ENCODE results near the gene PCGF5.
"Not testable (repeated sequence)": the region's sequence is repeated elsewhere in the genome, so short reads cannot be mapped to it uniquely, and the experiment has no call there.

PCGF5 gene

DNA sequence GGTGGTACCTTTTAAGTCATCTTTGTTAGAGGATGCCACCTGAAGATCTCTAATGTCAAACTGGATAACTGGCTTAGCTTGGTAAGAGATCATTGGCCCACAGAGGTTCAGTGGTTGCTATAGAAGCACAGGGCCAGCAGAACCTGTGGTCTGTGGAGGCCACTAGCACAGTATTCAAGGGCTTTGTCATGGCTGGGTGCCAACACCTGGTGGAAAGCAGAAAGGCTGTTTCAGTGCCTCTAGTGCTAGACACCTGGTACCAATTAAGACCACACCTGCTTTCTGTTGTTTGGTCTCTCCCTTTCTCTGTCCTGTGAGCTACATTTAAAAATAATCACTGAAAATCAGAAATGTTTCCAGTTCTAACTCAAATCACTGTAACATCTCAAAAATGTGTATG is 10.0 kb upstream of the PCGF5 start:
- no peak for DNase-seq (ENCODE audit: low read depth)

DNA sequence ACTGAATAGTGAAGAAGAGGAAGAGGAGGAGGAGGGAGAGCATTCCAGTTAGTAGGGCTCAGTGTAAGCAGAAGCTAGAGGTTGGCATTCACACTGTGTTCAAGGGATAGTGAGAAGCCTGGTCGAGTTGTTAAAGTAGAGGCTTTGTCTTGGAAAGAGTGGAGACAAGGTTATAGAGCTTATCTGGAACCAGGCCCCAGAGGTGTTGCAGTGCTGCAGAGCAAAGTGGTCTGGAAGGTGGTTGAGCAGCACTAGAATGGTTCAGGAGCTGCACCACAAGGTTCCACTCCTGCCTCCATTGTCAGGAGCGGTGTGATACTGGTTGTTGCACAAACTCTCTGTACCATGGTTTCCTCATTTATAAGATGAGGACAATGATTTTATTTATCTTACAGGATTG is 8.8 kb upstream of the PCGF5 start:
- DNase-seq (ENCODE audit: low read depth), result no peak

DNA sequence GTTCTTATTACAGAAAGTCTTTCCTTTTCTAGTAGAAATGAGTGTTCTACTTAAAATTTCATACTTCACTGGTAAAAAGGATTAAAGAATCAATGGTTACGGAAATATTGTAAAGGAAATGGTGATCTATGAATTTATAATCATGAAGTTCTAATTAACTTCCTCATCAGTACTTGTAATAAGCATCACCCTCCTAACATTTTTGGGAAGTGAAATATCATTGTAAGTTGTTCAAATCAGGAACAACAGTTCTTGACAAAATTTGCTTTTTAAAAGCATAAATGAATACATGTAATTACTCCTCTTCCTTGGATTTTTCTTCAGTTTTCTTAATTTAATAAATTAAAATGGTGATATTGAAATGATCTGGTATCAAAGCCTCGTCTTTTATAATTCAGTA is 5.6 kb upstream of the PCGF5 start:
- DNase-seq (ENCODE audit: low read depth), result no peak

DNA sequence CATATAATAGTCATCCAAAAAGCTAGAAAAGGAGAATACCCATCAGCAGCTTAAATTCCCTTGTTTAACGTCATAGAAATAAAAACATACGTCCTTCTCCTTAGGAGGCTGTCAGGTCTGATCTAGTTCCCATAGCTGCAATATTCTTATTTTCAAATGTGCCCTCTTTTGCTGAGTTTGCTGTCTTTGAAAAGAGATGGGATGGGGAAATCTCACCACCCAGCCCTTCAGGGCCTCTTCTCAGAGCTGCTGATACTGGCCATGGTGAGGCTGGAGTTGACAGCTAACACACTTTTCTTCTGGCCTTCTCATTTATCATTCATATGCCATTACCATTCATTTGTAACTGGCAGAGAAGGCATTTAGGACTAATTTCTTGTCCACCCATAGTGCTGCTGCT is 5.1 kb upstream of the PCGF5 start:
- DNase-seq (ENCODE audit: low read depth), result no peak

DNA sequence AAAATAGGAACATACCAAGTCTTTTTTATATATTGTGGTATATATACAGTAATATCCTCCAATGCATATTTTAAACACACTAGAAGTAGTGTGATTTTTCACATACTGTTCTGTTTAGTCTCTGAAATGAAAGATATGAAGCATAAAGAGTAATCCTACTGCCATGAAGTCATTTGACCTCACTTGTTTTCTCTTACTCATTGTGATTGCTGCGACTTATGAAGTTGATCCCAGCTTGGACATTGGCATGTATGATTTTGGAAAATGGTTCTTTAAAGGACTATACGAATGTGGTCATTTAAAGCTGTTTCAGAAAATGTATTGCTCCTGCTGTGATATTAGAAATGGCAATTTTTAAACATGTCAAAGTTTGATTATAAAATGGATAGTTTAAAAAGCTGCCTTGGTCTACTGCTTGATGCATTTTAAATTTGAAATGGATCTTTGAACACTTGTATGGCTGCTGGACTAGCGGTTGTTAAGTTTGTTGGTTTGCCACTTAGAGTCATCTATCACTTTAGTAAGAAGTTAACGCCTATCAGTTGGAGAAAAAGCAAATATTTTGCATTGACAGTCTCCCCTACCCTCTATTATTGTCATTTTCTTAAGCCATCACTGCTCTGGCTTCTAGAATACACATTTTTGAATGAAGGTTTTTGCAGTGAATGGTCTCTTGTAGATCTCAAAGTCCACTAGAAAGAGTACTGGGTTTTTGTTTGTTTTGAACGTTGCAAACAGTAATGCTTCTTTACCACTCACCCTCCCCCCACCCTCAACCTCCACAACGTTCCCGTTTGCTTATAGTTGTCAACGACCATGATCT is 881 bp upstream of the PCGF5 start:
- no peak for DNase-seq (ENCODE audit: low read depth)

DNA sequence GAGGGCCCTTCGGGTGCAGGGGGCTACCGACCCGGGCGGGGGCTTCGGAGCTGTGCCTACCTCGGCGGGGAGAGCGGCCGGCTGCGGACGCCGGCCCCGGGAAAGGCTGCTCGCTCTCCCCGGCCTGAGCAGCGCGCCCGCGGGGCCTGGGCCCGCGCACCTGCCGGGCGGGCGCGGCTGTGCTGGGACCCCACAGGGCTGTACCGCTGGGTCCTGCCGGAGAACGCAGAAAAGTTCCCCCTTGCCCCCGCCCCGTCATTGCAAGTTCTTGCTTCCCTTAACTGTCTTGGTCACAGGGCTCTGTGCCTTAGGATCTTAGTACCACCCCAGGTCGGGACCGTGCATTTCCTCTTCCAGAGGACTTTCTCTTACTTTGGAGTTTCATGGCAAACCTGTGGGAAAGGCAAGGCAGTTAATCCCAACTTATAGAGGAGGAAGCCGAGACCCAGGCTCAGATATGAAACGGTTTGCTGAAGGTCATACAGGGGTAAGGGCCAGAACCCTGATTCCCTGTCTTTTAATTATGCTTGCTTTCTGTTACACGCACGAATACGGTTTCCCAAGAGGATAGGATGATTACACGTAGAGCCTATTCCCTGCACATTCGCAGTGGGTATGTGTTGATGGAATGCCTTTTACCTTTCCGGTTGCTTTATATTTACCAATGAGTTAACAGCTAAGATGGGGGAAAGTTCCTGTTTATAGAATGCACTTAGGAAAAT is 652 bp downstream of the PCGF5 start:
- no peak for DNase-seq (ENCODE audit: low read depth)

DNA sequence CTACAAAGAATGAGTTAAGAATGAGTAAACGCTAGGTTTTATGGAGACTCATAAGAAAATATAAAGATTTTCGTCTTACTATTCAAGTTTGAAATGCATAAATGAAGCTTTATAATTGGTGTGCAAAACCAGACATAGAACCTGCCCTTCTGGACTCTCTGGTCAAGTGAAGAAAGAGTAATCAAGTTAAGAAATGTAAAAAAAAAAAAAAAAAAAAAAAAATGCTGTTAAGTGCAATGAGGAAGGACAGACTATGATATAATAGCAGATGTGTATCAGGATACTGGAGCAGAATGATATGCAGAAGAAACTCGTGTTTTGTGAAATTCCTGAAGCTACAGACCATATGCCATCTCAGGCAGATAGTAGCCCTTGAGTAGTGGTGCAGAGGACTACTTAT is 5.6 kb downstream of the PCGF5 start:
- no peak for DNase-seq (ENCODE audit: low read depth)

DNA sequence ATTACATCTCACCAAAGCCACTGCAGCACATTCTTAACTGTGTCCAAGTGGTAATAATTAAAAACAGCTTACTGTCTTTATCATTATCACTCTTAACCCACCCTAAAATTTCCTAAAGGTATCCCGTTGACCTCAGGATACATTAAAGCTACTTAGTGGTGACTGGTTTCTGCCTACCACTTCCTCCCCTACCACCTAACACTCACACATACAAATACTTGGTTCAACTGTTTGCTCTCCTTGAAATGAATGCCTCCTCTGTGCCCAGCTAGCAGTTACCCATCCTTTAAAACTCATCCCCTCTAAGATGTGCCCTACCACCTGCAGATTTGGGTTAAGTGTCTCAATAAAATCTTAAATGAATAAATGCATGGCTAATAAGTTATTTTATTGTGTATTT is 7.1 kb downstream of the PCGF5 start:
- no peak for DNase-seq (ENCODE audit: low read depth)

DNA sequence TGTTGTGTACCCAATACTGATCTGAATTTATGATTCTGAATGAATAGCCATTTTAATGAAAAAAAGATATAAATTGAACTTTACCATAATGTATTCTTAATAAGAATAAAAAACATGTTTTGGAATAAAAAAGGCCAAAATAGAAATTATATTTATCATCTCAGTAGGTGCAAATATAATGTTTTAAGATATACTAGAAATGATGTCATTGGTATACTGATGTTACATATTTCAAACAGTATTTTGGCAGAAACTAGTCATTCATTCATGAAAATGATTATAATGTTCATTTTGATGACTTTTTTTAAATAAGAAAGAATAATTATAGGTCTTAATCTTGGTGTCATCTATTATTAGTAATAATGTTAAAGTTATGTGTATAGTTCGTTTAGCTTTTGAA is 9.2 kb downstream of the PCGF5 start:
- DNase-seq (ENCODE audit: low read depth), result no peak

DNA sequence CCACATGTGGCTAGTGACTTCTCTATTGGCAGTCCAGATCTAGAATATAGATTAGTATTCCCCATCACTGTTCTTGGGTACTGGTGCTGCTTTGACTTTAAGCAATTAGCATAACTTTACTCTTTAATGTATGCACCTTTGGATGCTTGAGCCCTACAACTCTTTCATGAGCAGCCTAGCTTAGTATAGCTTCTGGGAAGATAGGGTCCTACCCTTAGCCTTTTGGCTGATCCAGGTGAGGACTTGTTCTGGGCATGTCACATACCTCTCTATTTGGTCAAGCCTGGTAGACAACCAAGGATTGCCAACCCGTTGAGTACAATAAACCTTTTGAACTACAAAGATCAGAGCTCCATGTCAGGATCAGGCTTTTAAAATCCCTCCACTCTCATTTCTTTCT is 17.7 kb downstream of the PCGF5 start:
- no peak for DNase-seq (ENCODE audit: low read depth)

DNA sequence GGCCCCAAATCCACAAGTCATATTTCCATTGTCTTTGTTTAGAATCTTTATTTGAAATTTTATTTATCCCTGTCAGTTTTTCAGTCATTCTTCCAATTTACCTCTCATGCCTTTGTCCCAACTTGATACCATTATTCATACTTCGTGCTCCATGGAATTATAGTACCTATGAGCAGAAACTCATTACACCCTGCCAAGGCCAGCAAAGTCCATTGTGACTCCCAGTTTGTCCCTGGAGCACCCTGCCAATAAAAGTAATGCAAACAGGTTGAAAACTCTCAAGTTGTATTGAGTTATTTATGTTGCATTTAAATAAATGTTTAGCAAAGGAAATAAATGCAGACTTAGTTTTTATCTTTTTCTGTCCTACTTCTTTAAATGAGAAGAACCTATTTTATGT is 19.3 kb downstream of the PCGF5 start:
- no peak for DNase-seq (ENCODE audit: low read depth)

DNA sequence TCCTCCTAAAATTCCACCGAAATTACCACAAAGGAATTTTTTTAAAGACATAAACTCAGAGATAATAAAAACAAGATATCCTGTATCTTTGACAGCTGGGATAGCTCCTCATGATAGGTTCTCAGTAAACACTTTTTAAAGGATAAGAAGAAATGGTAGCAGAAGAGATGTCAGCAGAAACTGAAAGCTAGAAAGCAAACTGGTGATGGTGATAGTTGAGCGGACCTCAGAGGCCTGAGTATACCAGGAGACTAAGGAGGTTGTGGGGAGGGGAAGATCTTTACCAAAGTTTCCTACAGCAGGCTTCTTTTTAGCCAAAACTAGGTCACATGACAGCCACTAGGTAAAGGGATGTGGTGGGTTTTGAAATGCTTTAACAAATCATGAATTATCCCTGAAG is 22.5 kb downstream of the PCGF5 start:
- no peak for DNase-seq (ENCODE audit: low read depth)

DNA sequence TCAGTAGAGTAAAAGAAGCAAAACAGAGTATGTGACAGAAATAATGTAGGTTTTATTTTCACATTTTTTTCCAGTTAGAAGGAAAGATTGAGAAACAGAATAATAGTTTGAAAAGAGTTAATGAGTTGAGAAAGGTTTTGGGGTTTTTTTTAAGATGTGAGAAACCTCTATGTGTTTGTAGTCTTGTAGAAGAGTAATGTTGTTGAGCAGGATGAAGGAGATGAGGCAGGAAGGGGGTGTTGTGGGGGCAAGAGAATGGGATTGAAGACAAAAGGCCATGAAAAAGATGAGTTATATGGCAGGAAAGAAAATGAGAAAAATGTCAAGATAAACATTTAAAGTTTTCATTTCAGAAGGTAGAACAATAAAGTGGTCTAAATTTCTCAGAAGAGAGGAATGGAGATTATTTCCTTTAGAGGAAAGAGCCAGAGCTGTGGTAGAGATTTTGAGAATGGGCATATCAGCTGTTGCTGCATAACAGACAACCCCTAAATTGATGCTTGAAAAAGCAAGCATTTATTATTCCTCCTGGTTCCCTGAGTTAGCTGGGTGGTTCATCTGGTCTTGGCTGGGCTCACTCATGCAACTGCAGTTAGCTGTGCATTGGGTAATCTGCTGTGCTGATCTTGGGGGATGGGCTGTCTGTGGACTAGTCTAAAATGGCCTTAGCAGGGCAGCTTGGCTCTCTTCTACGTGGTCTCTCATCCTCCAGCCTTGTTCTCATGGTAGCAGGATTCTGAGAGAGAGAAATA is 27.1 kb downstream of the PCGF5 start:
- DNase-seq (ENCODE audit: low read depth), result peak; percentile 6

DNA sequence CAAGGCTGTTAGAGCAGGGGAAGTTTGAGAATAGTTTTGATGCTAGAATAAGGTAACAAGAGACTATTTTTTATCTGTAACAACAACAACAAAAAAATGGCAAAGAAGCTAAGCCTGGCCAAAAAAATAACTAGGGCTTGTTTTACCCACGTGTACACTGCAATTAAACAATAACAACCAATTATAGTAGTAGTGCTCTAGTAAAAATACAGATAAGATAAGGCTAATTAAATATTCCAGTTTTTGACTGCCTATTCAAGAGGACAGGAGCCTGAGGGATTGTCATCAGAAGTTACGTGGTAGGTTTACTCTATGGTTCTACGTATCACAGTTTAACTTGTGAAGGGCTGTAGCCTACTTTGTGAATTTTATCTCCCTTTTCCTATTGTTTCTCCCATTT is 29.2 kb downstream of the PCGF5 start:
- no peak for DNase-seq (ENCODE audit: low read depth)

DNA sequence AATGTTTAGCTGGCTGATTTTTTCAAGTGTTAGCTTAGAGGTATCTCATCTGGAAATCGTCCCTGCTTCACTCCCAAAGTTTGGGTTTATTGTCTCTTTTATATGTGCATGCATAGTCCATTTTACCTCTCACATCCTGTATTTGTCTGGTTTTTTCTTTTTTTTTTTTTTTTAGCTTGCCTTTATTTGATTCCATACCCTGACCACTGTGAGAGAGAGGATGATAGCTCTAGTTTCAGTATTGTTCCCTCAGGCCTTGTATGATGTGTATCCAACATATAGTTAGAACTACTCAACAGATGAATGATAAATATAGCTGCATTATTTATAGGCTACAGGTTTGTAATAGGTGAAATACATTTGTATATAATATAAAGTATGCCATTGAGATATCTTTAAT is 29.9 kb downstream of the PCGF5 start:
- no peak for DNase-seq (ENCODE audit: low read depth)

DNA sequence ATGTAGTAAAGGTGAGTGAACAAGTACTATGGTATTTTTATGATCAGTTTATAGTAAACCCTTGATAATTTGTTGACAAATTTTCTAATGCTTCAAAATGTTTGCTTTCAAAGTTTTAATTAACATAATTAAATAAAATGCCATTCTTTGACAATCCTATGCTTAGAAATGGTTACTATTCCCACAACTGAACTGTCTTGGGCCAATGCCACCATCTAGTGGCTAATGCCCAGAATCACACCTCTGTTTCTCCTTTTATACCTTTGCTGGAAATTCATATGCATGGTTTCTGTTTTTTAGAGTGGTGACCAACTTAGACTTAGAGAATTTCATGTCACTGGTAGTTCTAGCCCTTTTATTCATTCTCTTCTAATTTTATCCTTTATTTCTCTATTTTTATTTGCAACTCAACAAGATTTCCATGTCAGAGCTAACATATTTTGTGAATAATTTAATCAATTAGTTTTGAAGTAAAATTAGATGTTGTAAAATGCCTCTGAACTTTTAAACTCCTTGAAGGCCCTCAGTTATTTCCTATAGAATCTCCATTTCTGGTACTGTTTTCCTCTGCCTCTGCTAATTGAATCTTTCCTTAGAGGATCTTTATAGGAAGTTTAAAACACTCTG is 31.1 kb downstream of the PCGF5 start:
- peak; percentile 32 for DNase-seq (ENCODE audit: low read depth)

DNA sequence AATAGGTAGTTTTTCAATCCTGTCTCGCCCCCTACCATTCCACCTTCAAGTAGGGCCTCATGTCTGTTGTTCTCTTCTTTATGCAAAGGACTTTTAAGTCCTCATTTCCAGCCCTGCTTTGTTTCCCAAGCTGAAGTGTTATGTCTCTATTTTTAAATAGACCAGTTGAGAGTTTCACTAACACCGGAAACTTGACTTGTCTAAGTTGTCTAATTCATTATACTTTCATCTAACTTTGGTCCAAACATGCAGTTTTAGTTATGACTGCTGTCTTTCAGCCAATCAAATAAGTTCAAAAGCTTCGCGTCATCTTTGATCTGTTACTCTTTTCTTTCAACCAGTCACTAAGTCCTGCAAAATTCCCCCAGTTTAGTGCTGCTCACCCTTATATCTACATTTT is 32.8 kb downstream of the PCGF5 start:
- no peak for DNase-seq (ENCODE audit: low read depth)

DNA sequence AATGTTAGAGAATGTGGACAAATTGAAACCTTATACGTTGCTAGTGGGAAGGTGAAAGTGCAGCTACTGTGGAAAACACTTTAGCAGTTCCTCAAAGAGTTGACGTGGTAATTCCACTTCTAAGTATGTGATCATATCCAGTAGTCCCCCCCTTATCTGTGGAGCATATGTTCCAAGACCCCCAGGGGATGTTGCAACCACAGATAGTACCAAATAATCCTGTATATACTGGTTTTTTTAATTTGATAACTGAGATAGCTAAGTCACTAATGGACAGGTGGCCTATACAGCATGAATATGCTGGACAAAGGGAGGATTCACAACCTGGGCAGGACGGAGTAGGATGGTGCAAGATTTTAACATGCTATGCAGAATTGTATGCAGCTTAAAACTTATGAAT is 36.8 kb downstream of the PCGF5 start:
- no peak for DNase-seq (ENCODE audit: low read depth)

DNA sequence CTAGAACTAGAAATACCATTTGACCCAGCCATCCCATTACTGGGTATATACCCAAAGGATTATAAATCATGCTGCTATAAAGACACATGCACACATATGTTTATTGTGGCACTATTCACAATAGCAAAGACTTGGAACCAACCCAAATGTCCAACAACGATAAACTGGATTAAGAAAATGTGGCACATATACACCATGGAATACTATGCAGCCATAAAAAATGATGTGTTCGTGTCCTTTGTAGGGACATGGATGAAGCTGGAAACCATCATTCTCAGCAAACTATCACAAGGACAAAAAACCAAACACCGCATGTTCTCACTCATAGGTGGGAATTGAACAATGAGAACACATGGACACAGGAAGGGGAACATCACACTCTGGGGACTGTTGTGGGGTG is 40.0 kb downstream of the PCGF5 start:
- DNase-seq (ENCODE audit: low read depth), result not testable (repeated sequence)

DNA sequence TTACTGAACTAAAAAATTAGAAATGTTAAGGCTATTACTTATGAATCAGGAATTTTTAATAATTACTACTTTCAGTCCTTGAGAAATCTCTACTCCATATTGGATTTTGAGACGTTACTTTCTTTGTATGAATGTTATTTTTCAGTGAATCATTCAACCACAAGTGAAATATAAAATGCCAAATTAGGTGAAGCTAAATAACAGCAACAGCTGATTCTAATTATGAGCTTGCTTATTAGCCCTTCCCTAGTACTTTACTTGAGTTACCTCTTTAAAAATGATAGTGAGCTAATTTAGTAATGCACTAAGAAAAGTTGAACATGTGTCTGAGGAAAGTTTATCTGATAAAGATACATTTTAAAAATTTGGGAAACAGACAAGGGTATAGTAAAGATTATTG is 51.4 kb downstream of the PCGF5 start:
- peak; percentile 44 for DNase-seq (ENCODE audit: low read depth)

DNA sequence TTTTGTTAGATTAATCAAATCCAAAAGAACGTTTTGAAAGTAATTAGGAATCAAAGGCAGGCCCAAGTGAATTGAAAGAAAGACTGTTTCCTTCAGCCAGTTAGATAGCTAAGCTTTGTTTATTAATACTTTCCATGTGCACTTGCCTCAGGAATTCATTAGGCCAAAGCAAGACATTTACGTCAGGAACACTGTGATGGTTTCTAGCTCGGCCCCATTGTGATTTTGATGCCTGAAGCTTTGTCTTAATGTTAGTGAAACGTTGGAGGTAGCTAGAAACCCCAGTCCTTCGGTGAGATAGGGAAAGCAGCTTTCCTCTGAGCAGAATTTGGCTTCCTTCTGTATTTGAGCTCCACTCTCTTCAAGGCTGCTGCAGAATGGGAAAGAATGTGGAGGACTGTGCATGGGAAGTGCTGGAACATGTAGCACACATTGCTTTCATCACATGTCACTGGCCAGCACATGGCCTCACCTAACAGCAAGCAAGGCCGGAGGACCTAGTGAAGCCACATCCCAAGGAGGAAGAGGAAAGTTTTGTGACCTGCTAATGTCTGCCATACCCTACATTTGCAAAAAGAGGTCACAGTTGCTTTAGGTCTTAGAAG is 64.1 kb downstream of the PCGF5 start:
- DNase-seq (ENCODE audit: low read depth), result no peak

DNA sequence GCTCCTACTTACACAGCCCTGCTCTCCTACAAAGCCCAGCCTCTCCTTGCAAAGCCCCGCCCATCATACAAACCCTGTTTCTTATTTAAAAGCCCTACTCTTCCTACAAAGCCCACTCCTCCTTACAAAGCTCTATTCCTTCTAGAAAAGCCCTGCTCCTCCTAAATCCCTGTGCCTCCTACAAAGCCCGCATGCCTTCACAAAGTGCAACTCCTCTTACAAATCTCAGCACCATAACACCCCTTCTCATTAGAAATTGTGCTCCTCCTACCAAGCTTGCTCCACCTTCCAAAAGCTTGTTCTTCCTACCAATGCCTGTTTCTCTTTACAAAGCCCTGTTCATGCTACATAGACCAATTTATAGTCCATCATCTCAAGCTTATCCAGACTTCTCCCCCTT is 66.1 kb downstream of the PCGF5 start:
- no peak for DNase-seq (ENCODE audit: low read depth)

Measured in GM04504 (cell line).